HUES6 (cell line): Measurements from ENCODE around the gene EEF1A1.
"Not testable (repeated sequence)": the region's sequence is repeated elsewhere in the genome, so short reads cannot be mapped to it uniquely, and the experiment has no call there.

Experiments used
- H3K27ac ChIP-seq: 2 replicates; pipeline ENCODE4 v1.7.0; 2013; ENCODE audit warnings: low read depth, mild to moderate bottlenecking, low read length, inconsistent platforms
- H3K27me3 ChIP-seq: 2 replicates; pipeline ENCODE4 v1.6.1; 2013; ENCODE audit warnings: low read length; ENCODE audit not compliant: control insufficient read depth, insufficient read depth
- H3K36me3 ChIP-seq: 2 replicates; pipeline ENCODE4 v1.6.1; 2013; ENCODE audit warnings: low read length; ENCODE audit not compliant: control insufficient read depth, insufficient read depth
- H3K4me1 ChIP-seq: 2 replicates; pipeline ENCODE4 v1.6.1; 2013; ENCODE audit warnings: low read length; ENCODE audit not compliant: control insufficient read depth, insufficient read depth
- H3K4me3 ChIP-seq: 2 replicates; pipeline ENCODE4 v1.5.1; 2013; ENCODE audit warnings: low read depth, low read length
- H3K9ac ChIP-seq: one replicate; pipeline ENCODE4 v1.6.1; 2013; ENCODE audit warnings: mild to moderate bottlenecking, low read length
- H3K9me3 ChIP-seq: 2 replicates; pipeline ENCODE4 v1.6.1; 2013; ENCODE audit warnings: low read depth, low read length; ENCODE audit not compliant: control insufficient read depth, insufficient read depth

The EEF1A1 gene

DNA sequence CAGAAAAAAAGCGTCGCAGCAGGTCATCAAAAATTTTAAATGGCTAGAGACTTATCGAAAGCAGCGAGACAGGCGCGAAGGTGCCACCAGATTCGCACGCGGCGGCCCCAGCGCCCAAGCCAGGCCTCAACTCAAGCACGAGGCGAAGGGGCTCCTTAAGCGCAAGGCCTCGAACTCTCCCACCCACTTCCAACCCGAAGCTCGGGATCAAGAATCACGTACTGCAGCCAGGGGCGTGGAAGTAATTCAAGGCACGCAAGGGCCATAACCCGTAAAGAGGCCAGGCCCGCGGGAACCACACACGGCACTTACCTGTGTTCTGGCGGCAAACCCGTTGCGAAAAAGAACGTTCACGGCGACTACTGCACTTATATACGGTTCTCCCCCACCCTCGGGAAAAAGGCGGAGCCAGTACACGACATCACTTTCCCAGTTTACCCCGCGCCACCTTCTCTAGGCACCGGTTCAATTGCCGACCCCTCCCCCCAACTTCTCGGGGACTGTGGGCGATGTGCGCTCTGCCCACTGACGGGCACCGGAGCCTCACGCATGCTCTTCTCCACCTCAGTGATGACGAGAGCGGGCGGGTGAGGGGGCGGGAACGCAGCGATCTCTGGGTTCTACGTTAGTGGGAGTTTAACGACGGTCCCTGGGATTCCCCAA is at the start of gene EEF1A1:
TSS of gene EEF1A1 (minus strand) at position 345 of the 663 bp plus-strand sequence. CDS start 1,006 bp downstream, outside the sequence.
- Histone ChIP-seq H3K9me3 (no peaks in the 10 kb centered on the region), H3K27me3 (no peaks in the 10 kb centered on the region), H3K9ac (peak within 1 kb of the TSS; percentile 99), H3K27ac (peak within 1 kb of the TSS; percentile 99), H3K4me3 (peak within 1 kb of the TSS; percentile 90), H3K4me1 (peaks cover 7% of the 10 kb centered on the region), H3K36me3 (peaks cover 47% of the 10 kb centered on the region)

DNA sequence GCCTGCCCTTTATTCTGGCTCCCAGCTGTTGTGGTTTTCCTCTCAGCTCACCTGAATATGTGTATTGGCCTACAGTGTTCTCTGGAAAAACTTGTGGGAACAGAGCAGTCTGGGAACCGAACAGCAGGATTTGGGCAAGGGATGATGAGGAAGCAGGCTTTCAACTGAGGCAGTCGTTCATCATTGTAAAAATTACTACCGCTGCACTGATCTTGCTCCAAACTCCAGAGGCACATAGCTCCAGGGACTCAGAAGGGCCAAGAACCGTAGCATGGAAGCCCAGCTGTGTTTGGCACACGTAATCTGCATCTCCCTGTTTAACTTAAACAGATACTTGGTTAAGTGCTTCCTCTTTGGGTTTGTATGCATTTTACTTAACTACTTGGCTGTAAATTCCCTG is 48.3 kb upstream of the EEF1A1 start:
- Histone ChIP-seq H3K9ac (no peak overlapping the region), H3K9me3 (peaks cover 13% of the 10 kb centered on the region; the same call in 1 of the 2 replicates), H3K4me3 (no peak overlapping the region), H3K36me3 (no peaks in the 10 kb centered on the region), H3K27ac (no peak overlapping the region), H3K4me1 (peaks cover 25% of the 10 kb centered on the region), H3K27me3 (no peaks in the 10 kb centered on the region)

DNA sequence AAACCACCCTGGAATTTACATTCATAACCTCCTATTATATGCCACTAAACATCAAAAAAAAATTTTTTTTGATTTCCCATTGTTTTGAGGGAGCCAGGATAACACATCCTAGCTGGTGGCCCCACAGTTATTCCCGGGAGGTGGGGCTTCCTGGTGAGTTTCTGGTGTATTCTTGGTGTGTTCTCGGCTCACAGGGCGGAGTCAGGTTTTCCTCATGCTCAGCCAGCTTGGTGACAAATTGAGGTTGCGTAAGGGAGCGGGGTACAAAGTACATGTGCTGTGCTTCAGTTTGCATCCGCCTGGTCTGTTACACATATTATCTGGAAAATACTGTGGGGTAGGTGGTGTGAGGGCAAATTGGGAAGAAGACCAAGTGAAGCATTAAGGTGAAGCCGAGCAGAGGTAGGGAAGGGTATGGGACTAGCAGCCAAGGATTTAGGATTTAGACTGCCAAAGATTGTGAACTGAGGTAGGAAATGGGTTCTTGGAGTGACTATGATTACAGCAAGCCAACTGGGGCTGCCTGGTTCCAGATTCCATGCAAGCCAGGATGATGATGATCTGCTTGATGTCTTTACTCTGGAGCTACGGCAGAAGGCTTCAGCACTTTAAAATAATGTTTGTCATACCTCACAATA is 46.2 kb upstream of the EEF1A1 start:
- Histone ChIP-seq H3K27ac (peak overlapping the region; percentile 92; the same call in 1 of the 2 replicates), H3K36me3 (no peaks in the 10 kb centered on the region), H3K9me3 (peaks cover 1% of the 10 kb centered on the region; the same call in 1 of the 2 replicates), H3K4me1 (peaks cover 25% of the 10 kb centered on the region), H3K4me3 (no peak overlapping the region), H3K27me3 (no peaks in the 10 kb centered on the region), H3K9ac (peak overlapping the region; percentile 43)

DNA sequence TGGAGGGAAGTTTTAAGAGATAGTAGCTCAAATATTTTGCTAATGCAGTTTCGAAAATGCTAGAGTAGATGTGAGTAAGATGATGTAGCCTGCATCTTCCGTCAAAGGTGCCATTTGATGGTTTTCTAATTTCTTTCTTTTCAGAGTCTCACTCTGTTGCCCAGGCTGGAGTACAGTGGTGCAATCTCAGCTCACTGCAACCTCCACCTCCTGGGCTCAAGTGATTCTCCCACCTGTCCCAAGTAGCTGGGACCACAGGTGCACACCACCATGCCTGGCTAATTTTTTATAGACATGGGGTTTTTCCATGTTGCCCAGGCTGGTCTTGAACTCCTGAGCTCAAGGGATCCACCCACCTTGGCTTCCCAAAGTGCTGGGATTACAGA is 45.6 kb upstream of the EEF1A1 start:
- H3K27me3 ChIP-seq, H3K36me3 ChIP-seq, H3K9me3 ChIP-seq, H3K4me3 ChIP-seq: not testable (repeated sequence)
- Histone ChIP-seq H3K9ac (peak overlapping the region; percentile 43), H3K27ac (peak overlapping the region; percentile 92), H3K4me1 (peaks cover 25% of the 10 kb centered on the region)

DNA sequence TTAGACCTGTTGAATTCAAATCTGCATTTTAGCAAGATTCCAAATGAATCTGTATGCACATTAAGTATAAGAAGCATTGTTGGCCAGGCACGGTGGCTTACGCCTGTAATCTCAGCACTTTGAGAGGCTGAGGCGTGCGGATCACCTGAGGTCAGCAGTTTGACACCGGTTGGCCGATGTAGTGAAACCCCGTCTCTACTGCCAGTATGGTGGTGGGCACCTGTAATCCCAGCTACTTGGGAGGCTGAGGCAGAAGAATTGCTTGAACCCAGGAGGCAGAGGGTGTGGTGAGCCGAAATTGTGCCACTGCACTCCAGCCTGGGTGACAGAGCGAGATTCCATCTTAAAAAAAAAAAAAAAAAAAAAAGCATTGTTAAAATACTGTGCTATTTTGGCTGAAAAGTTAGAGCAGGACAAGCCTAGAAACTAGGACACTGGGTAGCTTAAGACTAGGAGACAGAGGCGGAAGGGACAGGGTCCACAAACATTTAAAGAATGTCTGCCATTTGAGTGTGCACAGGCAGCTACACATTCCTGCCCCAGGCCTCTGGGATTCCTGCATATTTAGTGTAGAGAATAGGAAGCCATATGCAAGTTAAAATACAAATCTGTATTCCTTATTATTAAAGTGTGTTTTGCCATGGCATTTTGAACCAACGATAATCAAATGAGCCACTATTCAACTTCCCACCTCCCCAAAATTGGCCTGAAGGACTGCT is 45.1 kb upstream of the EEF1A1 start:
- Histone ChIP-seq H3K4me1 (peaks cover 25% of the 10 kb centered on the region), H3K9me3 (no peaks in the 10 kb centered on the region; the same call in 1 of the 2 replicates), H3K27ac (peak overlapping the region; percentile 92), H3K27me3 (no peaks in the 10 kb centered on the region), H3K9ac (peak overlapping the region; percentile 43), H3K36me3 (no peaks in the 10 kb centered on the region), H3K4me3 (no peak overlapping the region)

DNA sequence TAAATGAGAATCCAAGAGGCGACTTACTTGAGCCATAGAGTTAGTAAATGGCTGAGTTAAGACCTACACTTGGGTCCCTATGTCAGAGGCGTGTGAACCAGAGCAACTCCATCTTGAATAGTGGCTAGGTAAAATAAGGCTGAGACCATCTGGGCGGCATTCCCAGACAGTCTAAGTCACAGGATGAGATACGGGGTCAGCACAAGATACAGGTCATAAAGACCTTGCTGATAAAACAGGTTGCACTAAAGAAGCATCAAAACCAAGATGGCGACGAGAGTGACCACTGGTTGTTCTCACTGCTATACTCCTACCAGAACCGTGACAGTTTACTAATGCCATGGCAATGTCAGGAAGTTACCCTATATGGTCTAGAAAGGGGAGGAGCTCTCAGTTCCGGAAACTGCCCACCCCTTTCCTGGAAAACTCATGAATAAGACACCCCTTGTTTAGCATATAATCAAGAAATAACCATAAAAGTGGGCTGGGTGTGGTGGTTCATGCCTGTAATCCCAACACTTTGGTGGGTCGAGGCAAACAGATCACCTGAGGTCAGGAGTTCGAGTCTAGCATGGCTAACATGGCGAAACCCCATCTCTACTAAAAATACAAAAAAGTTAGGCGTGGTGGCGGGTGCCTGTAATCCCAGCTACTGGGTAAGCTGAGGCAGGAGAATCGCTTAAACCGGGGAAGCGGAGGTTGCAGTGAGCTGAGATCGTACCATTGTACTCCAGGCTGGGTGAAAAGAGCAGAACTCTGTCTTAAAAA is 43.9 kb upstream of the EEF1A1 start:
- no peaks in the 10 kb centered on the region for H3K27me3 ChIP-seq
- no peaks in the 10 kb centered on the region for H3K9me3 ChIP-seq
- H3K36me3 ChIP-seq: no peaks in the 10 kb centered on the region
- peaks cover 31% of the 10 kb centered on the region for H3K4me1 ChIP-seq
- no peak overlapping the region for H3K9ac ChIP-seq
- H3K27ac ChIP-seq: peak overlapping the region; percentile 92; the same call in 1 of the 2 replicates
- no peak overlapping the region for H3K4me3 ChIP-seq

DNA sequence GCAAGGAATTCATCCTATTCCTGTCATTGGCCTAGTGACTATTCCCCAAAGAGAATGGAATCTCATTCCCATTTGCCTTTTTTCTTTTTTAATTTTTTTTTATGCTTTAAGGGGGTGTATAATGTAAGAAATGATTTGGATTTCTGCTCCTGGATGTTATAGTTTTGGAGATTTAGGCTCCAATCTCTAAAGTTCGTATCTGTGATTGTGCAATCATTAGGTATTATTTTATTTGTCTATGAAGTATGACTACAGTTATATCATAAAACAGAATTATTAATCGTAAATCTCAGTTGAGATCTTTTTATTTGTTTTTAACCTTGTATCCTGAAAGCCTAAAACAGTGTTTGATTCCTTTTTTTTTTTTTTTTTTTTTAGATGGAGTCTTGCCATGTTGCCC is 41.7 kb upstream of the EEF1A1 start:
- peaks cover 43% of the 10 kb centered on the region for H3K4me1 ChIP-seq
- H3K36me3 ChIP-seq: no peaks in the 10 kb centered on the region
- H3K27ac ChIP-seq: no peak overlapping the region
- H3K9ac ChIP-seq: no peak overlapping the region
- no peak overlapping the region for H3K4me3 ChIP-seq
- H3K27me3 ChIP-seq: no peaks in the 10 kb centered on the region
- no peaks in the 10 kb centered on the region for H3K9me3 ChIP-seq

DNA sequence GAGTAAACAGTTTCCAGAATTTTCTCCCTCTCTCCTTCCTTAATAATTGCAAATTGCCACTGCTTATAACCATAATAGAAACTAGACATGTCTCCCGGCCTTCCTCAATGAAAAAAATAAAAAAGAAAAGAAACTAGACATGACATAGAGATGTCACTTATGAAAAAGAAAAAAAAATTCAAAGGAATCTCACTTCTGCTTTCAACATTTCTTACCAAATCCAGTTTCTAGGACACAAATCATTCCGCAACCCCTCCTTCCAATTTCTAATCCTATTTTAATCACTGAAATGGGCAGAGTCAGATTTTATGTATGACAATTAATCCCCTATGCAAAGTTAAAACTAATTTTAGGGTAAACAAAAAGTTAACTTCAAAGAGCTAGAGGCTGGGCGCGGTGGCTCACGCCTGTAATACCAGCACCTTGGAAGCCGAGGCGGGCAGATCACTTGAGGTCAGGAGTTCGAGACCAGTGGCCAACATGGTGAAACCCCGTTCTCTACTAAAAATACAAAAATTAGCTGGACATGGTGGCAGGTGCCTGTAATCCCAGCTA is 40.1 kb upstream of the EEF1A1 start:
- Histone ChIP-seq H3K4me1 (peaks cover 29% of the 10 kb centered on the region), H3K4me3 (no peak overlapping the region), H3K36me3 (no peaks in the 10 kb centered on the region), H3K27ac (no peak overlapping the region; the same call in 1 of the 2 replicates), H3K9ac (no peak overlapping the region), H3K27me3 (no peaks in the 10 kb centered on the region), H3K9me3 (no peaks in the 10 kb centered on the region)

DNA sequence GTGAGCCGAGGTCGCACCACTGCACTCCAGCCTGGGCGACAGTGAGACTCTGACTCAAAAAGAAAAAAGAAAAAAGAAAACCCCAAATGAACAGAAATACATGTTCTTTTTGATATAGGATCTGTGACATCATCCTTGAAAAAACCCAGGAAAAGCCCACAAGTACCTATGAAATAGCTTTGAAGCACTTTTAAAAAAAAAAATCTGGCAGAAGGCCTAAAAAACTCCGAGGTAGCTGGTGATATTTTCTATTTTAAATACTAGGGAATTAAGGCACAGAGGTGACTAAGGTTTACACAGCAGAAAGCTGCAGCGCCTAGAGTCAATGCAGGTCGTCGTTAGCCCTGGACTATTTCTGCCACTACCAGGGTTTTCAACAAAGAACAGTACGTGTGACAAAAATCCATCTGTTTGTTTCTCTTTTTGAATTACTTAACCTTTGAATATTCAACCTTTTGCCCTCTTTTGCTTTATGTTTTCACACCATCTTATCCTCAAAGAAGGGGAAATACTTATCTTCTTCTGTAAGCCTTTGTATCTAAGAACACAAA is 39.4 kb upstream of the EEF1A1 start:
- H3K4me1 ChIP-seq: peaks cover 23% of the 10 kb centered on the region
- H3K27me3 ChIP-seq: no peaks in the 10 kb centered on the region
- no peak overlapping the region for H3K9ac ChIP-seq
- no peak overlapping the region; the same call in 1 of the 2 replicates for H3K27ac ChIP-seq
- no peaks in the 10 kb centered on the region for H3K36me3 ChIP-seq
- H3K4me3 ChIP-seq: no peak overlapping the region
- H3K9me3 ChIP-seq: no peaks in the 10 kb centered on the region

DNA sequence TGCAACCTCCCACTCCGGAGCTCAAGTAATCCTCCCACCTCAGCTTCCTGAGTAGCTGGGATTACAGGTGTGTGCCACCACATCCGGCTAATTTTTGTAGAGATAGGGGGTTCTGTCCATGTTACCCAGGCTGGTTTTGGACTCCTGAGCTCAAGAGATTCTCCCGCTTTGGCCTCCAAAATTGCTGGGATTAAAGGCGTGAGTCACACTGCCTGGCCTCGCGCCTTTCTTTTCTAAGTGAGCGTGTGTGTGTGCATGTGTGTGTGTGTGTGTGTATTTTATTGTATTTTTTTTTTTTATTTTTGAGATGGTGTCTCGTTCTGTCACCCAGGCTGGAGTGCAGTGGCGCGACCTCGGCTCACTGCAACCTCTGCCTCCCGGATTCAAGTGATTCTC is 38.6 kb upstream of the EEF1A1 start:
- H3K36me3 ChIP-seq, H3K9me3 ChIP-seq, H3K27me3 ChIP-seq, H3K4me3 ChIP-seq, H3K27ac ChIP-seq, H3K9ac ChIP-seq: not testable (repeated sequence)
- peaks cover 21% of the 10 kb centered on the region for H3K4me1 ChIP-seq
